HG02840 (cell line): ENCODE measurements around the gene PXDN.

Source experiments
- ATAC-seq: cut with Tn5 transposase; IDR thresholded peaks from one replicate; pipeline ENCODE4 v1.9.1; 2021; ENCODE audit warnings: mild to moderate bottlenecking, moderate library complexity, moderate number of reproducible peaks; ENCODE audit not compliant: unreplicated experiment, low FRiP score

PXDN gene

DNA sequence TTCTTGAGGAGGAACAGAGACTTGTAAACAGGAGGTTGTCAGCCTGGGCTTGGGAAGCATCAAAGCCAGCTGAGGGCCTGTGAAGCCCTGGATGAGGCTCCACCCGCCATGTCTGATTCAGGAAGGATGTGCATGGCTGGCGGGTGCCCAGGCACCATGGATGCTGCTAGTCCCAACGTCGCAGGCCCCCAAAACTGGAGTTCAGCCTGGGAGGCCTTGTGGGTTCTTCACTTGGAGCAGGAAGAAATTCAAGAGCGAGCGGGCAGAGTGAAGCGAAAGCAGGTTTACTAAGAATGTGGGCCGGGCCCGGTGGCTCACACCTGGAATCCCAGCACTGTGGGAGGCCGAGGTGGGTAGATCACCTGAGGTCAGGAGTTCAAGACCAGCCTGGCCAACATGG is 12.1 kb upstream of the PXDN start:
- no peak for ATAC-seq

DNA sequence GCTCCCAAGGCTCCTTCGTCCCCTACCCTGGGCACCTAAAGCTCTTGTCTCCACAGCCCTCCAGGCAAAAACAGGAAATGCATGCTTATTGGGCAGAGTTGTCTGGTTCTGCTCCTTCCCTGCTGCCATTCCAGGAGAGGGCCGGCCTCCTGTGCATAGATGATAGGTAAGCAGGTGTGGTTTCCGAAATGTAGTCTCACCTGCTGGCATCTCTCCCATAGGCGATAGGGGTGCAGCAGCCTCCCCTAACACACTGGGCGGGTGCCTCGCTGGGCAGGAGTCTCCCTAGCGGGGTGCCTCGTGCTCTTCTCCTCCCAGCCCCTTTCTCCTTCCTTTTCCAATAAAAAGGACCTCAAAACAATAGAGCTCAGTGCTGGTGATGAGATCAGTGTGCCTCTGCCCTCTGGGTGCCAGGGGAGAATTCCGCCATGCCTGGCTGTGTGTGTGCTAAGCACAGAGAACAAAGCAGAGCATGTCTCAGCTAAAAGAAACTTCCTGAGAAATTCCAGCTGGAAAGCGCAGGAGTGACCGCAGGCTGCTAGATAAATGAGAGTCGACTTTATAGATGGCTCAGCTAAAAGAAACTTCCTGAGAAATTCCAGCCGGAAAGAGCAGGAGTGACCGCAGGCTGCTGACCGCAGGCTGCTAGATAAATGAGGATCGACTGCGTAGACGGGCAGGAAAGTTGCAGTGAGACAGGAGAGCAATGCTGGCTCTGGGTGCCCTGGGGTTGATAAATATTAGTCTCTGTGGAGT is 11.3 kb upstream of the PXDN start:
- ATAC-seq = no peak

DNA sequence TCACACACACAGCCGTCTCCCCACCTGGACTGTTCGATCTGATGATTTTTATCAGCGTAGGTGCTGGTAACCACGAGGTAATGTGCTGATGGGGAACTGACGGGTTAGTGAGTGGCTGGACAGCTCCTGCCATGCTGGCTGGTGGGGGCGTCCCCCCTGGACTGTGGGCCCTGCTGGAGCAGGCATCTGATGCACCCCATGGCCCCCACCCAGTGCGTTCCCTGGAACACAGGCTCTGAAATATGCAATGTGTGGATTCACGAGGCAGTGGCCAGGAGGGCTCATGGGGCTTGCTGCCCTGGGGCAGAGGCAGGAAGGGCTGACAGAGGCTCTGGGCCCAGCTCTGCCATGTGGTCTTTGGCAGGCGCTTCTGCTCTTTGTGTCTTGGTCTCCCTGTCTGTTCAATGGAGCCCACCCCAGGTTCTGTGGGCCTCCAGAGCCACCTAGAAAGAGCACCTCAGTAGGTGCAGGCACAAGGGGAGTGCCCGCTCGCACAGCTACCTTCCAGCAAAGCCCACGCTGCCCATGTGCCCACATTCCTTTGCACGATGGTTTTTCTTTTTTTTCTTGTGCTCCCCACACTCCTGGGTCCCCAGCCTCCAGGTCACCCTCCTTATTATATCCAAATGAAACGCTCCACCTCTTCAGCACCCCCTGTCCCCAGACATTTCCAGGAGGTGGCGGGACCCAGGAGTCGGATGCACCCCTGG is 10.3 kb upstream of the PXDN start:
- no peak for ATAC-seq

DNA sequence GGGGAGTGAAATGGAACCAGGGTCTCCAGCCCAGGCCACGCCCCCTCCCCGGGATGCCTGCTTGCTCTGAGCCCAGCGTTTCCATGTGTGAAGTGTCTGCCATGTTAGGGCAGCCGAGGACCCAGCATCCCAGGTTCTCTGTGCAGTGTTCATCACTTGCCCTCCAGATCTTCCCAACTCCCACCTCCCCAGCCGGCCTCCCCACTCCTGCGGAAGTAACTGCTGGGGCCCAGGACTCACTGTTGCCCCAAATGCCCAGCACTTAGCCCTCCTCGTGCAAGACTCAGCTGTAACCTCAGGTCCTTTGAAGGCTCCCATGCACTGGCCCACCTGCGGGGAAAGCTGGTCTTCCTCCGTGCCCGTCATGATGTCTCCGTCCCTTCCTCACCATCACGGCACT is 9.7 kb upstream of the PXDN start:
- ATAC-seq = no peak

DNA sequence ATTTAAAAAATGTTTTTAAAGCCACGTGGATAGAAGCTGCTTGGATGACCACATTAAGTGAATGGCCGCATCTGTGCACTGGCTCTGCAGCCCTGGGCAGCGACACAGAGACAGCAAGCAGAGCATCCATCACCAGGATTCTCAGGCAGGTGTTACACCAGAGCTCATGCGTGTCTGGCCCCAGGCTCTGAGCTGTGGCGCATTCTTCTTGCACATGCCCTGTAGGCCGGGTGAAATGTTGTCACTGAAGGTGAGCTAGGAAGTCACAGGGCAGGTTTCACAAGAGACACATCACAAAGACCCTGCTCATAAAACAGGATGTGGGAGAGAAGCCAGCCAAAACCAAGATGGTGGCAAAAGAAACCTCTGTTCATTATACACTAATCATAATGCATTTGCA is 8.4 kb upstream of the PXDN start:
- no peak for ATAC-seq

DNA sequence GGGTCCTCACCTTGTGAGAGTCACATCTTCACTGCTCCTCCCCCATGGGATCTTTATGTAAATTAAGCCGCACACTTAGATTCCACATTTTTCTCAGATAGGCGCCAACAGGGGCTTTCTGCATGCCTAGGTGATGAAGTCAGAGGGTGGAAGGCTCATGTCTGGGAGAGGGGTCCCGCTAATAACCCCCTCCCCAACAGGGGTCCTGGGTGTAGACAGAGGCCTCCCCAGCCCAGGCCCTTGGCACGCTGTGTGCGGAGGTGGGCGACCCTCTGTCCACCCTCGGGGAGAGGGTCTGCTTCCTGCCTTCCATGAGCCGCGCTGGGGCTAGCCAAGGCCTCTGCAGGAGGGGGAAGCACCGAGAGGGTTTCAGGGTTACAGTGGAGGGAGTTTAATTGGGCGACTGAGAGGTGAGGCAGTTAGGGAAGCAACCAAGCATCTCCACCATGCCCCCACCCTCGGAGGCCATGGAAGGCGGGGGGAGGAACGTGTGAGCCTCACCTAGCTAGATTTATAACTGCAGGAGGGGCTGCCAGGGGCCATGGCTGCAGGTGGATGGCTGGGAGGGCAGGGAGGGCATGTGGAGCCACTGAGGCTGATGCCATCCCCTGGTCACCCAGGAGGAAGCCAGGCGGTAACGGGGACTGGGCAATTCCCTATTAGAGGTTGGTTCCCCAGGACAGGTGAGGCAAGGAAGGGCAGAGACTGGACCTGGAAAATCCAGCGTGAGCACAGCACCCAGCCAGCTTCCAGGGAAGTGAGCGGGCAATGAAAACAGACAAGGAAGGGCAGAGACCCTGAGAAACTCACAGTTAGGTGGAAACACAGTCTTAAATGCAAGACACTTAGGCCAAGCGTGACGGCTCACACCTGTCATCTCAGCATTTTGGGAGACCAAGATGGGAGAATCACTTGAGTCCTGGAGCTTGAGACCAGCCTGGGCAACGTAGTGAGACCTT is 7.7 kb upstream of the PXDN start:
- no peak for ATAC-seq

DNA sequence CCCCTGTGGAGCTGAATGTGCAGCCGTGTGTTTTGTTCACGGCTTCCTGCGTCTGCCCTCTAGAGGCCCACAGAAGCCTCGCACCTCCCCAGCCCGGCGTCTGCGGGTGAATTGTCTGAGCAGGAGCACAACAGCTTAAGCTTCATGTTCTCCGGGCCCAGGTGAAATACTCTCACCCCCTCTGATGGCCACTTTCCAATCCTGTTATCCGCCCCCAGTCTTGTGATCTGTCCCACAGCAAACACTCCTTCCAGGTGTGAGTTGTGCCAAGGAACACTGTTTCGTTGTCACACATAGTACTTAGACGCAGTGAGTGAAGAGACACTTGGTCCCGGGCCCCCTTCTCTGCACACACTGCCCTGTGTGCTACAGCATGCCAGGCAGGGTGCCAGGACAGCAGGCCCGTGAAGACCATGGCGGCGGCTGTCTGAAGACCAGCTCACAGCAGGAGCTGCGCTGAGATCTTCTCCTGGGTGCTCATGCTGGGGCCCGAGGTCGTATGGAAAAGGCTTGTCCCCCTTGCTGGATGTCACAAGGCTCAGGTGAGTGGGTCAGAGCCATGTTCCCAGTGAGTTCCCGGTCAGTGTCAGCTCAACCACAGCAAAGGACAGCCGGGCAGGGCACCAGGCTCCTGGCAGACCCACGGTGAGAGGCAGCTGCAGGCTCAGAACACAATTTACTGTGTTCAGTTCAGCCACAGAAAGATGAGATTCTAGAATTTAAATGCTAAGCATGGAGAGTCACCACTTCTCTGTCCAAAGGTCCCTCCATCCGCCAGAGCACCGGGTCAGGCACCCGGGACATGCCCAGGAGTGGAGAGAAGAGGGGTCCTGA is 6.8 kb upstream of the PXDN start:
- no peak for ATAC-seq

DNA sequence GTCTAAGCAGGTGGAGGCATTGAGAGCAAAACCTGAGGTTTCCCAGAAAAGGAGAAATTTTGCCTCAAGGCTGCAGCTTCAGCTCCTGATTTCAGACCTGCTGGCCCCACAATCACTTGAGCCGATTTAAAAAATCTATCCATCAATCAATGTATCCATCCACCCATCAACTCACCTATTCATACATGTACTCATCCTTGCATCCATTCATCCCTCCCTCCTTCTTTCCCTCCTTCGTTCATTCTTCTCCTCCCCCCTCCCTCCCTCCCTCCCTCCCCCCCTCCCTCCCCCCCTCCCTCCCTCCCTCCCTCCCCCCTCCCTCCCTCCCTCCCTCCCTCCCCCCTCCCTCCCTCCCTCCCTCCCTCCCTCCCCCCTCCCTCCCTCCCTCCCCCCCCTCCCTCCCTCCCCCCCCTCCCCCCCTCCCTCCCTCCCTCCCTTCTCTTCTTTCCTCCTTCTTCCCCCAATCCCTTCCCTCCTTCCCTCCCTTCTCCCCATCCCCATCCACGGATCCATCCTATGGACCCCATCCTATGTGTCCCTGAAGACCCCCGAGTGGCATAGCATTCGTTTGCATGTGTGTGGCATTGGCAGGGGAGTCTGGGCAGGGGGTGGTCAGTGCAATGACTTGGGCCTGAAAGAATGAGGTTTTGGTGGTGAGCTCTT is 6.1 kb upstream of the PXDN start:
- no peak for ATAC-seq

DNA sequence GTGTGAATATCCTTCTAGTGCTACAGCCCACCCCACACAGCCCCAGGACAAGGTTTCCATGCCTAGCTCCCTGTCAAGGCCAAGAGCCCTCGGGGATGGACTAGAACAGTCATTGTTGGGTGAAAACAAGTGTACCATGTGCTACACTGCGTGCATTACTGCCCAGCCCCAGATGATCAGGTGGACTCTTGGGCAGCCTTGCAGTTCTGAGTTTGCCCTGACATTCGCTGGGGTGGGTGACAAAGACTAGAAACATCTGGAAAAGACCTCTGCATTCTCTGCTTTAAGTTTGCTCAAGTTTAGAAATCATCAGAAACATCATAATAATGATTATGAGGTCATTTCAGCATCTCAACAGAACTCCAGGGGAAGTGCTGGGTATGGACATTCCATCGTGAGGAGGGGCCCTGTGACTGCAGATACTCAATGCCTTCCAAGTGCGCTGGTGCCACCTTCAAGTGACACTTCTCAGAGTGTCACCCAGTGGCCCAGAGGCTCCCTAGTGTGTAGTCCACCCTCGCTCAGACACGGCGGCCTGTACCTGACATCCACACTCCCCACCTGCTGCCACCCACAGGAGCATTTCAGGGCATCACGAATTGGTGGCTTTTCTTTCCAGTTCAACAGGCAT is 5.3 kb upstream of the PXDN start:
- ATAC-seq = no peak

DNA sequence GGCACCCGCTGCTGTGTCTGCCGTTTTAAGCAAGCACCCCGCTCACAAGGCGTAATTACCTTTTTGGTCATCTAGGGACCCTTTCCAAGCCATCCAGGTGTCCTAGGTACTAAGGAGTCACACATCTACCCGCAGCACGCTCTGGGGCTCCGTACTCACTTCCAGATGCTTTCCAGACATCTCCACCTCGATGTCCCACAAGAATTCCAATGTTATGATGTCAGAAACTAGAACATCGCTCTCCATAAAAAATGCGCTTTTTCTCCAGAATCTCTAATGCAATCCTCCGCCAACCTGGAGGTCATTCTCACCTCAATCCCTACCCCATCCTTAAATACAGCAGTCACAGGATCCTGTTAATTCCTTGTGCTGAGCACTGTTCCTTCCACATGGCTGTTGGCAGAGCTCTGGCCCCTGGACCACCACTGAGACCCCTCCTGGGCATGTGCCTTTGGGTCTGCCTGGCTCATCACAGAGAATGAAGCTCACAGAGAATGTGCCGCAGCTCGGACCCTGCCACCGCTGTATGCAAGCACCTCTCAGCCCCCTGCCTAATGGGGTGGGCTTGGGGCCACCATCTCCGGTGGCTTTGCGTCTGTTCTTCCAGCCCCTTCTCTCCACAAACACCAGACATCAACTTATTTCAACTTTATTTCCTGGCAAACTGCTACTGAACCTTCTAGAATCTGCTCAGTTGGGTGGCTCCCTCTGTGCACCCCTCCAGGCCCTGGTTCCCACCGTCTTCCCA is 4.6 kb upstream of the PXDN start:
- no peak for ATAC-seq

DNA sequence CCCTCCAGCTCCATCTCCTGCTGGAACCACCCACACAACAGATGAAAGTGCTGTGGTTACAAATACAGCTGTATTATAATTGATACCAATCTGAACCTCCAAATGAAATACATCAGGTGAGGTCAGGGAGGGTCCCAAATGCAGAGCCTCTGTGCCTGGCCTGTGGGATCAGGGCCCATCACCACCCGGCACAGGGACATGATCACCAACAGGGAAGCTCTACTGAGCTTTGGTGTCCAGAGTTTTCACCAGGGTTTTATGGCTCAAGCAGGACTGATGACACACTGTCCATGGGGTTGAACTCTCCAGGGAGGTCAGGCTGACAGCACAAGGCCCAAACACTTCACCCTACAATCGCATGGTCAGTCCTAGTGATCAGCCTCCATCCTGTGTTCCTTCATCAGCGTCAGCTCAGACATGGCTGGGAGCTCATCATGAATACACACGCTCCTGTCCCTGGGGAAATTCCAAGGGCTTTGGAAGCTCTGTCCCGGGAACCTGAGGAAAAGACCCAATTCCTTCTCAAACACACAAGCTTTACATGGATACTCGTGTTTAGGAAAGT is 3.9 kb upstream of the PXDN start:
- no peak for ATAC-seq

DNA sequence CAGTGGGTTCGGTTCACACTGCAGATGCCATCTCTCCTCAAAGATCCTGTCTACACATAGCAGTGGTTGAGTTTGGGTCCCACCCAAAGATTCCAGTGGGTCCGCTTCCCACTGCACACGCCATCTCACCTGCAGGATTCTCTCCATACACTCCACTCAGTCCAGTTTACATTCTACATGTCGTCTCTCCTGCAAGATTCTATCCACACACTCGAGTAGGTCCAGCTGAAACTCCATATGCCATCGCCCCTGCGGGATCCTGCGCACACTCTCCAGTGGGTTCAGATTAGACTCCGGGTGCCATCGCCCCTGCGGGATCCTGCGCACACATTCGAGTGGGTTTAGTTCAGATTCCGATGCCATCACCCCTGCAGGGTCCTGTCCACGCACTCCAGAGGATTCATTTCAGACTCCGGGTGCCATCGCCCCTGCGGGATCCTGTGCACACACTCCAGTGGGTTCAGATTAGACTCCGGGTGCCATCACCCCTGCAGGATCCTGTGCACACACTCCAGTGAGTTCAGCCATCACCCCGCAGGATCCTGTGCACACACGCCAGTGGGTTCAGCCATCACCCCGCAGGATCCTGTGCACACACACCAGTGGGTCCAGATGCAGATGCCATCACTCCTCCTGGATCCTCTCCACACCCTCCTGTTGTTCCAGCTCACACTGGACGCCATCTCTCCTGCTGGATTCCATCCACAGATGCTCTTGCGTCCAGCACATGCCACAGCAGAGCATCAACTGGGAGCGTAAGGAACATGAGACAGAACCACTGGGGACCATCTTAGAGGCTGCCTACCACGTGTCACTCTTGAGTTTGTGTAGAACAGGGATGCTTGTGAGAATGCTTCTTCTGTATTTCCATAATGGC is 3.0 kb upstream of the PXDN start:
- no peak for ATAC-seq

DNA sequence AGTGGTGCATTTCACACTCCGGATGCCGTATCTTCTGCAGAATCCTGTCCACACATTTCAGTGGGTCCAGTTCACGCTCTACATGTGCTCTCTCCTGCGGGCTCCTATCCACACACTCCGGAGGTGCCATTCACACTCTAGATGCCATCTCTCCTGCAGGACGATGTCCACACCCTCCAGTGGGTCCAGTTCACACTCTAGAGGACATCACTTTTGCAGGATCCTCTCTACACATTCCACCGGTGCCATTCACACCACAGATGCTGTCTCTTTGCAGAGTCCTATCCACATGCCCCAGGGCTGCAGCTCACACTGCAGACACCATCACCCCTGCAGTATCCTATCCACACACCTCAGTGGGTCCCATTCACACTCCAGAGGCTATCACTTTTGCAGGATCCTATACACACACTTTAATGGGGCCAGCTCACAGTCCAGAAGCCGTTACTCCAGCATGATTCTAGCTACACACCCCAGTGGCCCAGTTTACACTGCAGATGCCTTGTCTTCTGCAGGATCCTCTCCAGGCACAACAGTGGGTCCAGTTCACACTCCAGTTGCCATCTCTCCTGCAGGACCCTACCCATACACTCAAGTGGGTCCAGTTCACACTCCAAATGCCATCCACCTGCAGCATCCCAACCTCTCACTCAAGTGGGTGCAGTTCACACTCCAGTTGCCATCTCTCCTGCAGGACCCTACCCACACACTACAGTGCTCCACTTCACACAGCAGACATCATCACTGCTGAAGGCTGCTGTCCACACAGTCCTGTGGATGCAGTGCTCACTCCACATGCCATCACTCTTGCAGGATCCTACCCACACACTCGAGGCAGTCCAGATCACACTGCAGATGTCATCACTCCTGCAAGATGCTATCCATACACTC is 2.1 kb upstream of the PXDN start:
- no peak for ATAC-seq

DNA sequence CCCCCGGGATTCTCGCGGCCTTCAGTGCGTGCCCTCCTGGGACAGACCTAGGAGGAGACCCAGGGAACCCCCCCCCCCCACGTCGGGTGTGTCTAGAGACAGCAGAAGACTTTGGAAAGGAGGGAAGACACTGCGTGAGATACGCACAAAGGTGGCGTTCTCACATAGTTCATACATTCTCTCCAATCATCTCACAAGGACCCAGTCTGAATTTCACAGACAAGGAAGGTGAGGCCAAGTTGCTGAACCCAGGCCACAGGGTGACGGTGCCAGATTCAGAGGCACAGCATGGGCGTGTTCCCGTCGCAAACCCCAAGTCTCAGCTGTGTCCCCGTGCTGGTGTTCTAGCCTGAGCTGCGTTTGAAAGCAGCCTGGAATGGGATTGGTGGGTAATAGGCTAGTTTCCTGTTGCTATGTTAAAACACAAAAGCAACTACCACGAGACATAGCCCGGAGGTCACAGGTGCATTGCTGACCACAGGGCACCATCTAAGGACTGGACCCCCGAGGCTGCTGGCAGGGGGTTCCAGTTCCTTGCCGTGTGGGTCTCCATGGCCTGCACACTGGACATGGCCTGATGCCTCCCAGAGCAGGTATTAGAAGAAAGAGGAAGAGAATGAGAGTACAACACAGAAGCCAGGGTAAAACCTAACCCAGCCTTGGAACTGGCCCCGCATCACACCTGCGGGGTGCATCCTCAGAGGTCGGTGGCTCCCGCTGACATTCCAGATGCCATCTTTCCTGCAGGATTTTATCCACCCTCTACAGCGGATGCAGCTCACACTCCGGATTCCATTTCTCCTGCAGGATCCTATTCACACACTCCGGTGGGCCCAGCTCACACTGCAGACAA is 1.1 kb upstream of the PXDN start:
- no peak for ATAC-seq

DNA sequence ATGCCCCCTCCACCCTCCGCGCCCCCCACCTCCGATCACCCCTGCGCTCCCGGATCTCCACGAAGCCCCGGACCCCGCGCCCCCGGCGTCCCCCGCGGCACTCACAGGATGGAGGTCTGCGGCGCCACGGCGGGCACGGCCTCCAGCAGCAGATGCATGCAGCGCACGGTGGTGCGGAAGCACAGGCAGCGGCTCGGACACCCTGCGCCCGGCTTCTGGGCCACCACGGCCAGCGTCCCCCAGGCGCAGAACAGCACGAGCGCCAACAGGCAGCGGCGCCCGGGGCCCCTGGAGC is 217 bp downstream of the PXDN start:
- ATAC-seq = no peak
